ENCODE data around the gene BRD7.

The BRD7 gene

GRCh38 chr16:50273888-50274325 lies 94.9 kb downstream of the BRD7 start:
- TF ChIP-seq CTCF (IDR thresholded peaks at IDR 0.05; ENCODE audit: low read depth, low read length): no peak
- DNase-seq (ENCODE audit: extremely low read depth, low read depth): no peak

DNA sequence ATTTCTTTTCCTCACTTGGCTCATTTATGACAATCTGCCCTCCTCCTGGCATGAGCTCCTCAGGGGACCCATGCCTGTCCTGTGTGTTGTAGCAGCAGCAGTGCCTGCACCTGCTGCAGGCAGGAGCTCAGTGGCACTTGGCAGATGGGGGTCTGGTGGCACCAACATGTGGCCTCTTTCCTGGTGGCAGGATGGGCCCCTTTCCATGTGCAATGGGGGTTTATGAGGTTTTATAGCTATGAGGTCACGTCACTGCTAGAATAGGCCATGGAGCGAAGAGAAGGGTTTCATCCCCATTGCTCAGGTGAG lies 95.5 kb downstream of the BRD7 start:
- no peak for DNase-seq (ENCODE audit: extremely low read depth, low read depth)
- no peak for TF ChIP-seq CTCF (IDR thresholded peaks at IDR 0.05; ENCODE audit: low read depth, low read length)

DNA sequence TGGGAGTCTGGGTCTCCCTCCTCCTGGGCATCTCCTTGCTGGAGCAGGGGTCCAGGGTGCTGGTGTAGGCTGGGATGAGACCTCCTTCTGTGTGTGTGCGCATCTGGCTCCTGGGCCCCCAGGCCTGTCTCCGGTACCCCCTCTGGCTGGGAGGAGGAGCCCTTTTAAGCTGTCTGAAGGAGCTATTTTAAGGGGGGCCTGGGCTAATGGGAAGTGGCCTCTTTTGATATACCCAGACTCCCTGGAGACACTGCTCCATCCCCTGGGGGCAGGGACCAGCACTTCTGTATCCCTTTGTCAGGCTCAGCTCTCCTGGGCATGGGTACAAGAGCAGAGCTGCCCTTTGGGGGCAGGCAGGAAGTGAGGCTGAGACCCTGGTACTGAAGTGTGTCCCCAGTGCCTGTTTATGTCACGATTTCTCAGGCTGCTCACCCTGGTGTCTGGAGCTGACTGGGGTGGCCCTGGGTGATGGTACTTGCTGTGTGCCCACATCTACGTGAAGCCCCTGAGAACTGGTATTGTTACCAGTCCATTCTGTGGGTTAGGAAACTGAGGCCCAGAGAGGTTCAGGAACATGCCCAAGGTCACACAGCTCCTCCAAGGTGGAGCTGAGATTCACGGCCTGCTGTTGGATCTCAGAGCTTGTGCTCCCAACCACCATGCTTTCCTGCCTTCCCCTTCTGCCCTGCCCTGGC lies 96.0 kb downstream of the BRD7 start:
- TF ChIP-seq CTCF (IDR thresholded peaks at IDR 0.05; ENCODE audit: low read depth, low read length): no peak
- DNase-seq (ENCODE audit: extremely low read depth, low read depth): no peak

DNA sequence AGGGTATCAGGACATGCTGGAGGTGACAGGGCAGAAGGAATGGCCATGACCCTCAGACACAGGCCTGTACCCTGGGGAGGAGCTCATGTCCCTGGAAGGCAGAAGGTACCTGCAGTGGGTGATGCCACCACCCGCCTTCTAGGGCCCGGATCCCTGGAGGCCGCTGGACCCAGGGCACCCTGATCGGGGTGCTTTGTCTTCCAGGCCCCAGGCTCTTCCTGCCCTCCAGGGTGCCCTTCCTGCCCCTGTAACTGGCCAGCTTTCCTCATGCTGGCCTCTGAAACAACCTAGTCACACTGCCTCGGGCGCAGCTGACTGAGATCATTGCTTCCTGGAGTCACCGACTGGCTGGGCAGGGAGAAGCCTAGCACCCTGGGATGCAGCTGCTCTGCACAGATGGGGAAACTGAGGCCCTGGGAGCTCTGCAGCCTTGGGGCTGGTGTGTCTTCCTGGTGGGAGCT lies 96.6 kb downstream of the BRD7 start:
- no peak for TF ChIP-seq CTCF (IDR thresholded peaks at IDR 0.05; ENCODE audit: low read depth, low read length)
- no peak for DNase-seq (ENCODE audit: extremely low read depth, low read depth)

- no peak for DNase-seq (ENCODE audit: extremely low read depth, low read depth)
- no peak for TF ChIP-seq CTCF (IDR thresholded peaks at IDR 0.05; ENCODE audit: low read depth, low read length)
These were observed 97.4 kb downstream of the BRD7 start for GRCh38 chr16:50271148-50272041.

- DNase-seq (ENCODE audit: extremely low read depth, low read depth): no peak
- no peak for TF ChIP-seq CTCF (IDR thresholded peaks at IDR 0.05; ENCODE audit: low read depth, low read length)
These were observed 98.2 kb downstream of the BRD7 start for GRCh38 chr16:50270510-50271147.
